Calu3 (cell line): ENCODE measurements around the gene PARVB. TPM values are rescaled to one million over a fixed set of nuclear protein-coding genes. Genes with fewer than 3 reads are reported as not detected.

ENCODE experiments used
- BruUV-seq: library from RNA; stranded (reverse); fragments of 400-500 nt; replicated peaks from 2 replicates; lab custom pipeline; 2021; lab: Mats Ljungman, UMichigan
- CTCF ChIA-PET: fragments of 300-600 bp; sonication (Branson Sonifier 250); formaldehyde crosslinking; loops from one replicate; lab custom pipeline; 2022; ENCODE audit warnings: antibody characterized with exemption; lab: Charles Lee
- DNase-seq: peaks from one replicate; pipeline ENCODE4 v3.0.0; 2022
- H3K27ac Mint-ChIP-seq: one replicate; pipeline ENCODE4 v1.8.0; 2022; ENCODE audit warnings: mixed read lengths; ENCODE audit not compliant: unreplicated experiment
- H3K27me3 Mint-ChIP-seq: one replicate; pipeline ENCODE4 v1.8.0; 2022; ENCODE audit warnings: mixed read lengths; ENCODE audit not compliant: unreplicated experiment
- H3K36me3 Mint-ChIP-seq: one replicate; pipeline ENCODE4 v1.8.0; 2022; ENCODE audit warnings: mild to moderate bottlenecking, moderate library complexity, mixed read lengths; ENCODE audit not compliant: insufficient read depth, unreplicated experiment
- H3K4me1 Mint-ChIP-seq: one replicate; pipeline ENCODE4 v1.8.0; 2022; ENCODE audit warnings: mild to moderate bottlenecking, low read depth, mixed read lengths; ENCODE audit not compliant: unreplicated experiment
- H3K4me3 Mint-ChIP-seq: one replicate; pipeline ENCODE4 v1.8.0; 2022; ENCODE audit warnings: mild to moderate bottlenecking, low read depth, moderate library complexity, mixed read lengths; ENCODE audit not compliant: unreplicated experiment
- H3K9me3 Mint-ChIP-seq: one replicate; pipeline ENCODE4 v1.8.0; 2022; ENCODE audit warnings: low read depth, mixed read lengths; ENCODE audit not compliant: unreplicated experiment
- CTCF ChIP-seq: fragments of 200-600 bp; IDR thresholded peaks from one replicate; pipeline ENCODE4 v1.8.0; 2022; ENCODE audit warnings: antibody characterized with exemption; ENCODE audit not compliant: unreplicated experiment
- intact Hi-C: fragments of 100-400 bp; cut with micrococcal nuclease; formaldehyde crosslinking; loops from one replicate; pipeline ENCODE4 v1.10.0; 2022; ENCODE audit not compliant: unreplicated experiment
- total RNA-seq: library from RNA; stranded (reverse); gene quantifications from 2 replicates; pipeline ENCODE4 v1.2.3, GENCODE V29; 2022

The PARVB gene
- total RNA-seq, 1 experiment from 2014 or later: 15.6 TPM

DNA sequence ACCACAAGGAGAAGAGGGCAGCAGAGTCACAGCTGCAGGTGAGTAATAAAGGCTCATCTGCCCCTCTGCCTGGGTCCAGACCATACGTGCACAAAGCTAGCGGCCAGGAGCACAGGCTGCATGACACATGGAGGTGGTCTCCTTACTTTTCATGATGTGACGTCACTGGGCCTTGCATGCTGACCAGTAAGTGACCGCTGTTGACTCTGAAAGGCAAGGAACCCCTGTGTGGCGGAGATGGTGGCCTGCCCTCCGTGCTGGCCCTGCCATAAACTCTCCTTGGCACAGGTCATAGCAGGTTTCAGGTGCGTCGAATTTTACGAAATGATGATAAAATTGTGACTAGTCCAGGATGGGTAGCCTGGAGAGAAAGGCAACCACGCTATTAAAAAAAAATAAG is 149.1 kb downstream of the PARVB start:
- Mint-ChIP-seq H3K36me3 (no peaks in the 10 kb centered on the region), H3K27ac (no peak overlapping the region), H3K27me3 (peaks cover 25% of the 10 kb centered on the region), H3K4me1 (no peaks in the 10 kb centered on the region), H3K9me3 (no peaks in the 10 kb centered on the region), H3K4me3 (no peak overlapping the region)
- no peak for TF ChIP-seq CTCF
- no peak for DNase-seq
- CTCF ChIA-PET: no interaction called here
- intact Hi-C loops: no loop called here
- no TSS peak for BruUV-seq

GRCh38 chr22:44175676-44176075 is 151.6 kb downstream of the PARVB start:
- no peak for TF ChIP-seq CTCF
- H3K27me3 Mint-ChIP-seq: peaks cover 51% of the 10 kb centered on the region
- no peaks in the 10 kb centered on the region for H3K9me3 Mint-ChIP-seq
- no peak overlapping the region for H3K4me3 Mint-ChIP-seq
- intact Hi-C loops: no loop called here
- H3K4me1 Mint-ChIP-seq: no peaks in the 10 kb centered on the region
- no peak overlapping the region for H3K27ac Mint-ChIP-seq
- no peaks in the 10 kb centered on the region for H3K36me3 Mint-ChIP-seq
- no peak for DNase-seq
- no TSS peak for BruUV-seq
- CTCF ChIA-PET: no interaction called here

DNA sequence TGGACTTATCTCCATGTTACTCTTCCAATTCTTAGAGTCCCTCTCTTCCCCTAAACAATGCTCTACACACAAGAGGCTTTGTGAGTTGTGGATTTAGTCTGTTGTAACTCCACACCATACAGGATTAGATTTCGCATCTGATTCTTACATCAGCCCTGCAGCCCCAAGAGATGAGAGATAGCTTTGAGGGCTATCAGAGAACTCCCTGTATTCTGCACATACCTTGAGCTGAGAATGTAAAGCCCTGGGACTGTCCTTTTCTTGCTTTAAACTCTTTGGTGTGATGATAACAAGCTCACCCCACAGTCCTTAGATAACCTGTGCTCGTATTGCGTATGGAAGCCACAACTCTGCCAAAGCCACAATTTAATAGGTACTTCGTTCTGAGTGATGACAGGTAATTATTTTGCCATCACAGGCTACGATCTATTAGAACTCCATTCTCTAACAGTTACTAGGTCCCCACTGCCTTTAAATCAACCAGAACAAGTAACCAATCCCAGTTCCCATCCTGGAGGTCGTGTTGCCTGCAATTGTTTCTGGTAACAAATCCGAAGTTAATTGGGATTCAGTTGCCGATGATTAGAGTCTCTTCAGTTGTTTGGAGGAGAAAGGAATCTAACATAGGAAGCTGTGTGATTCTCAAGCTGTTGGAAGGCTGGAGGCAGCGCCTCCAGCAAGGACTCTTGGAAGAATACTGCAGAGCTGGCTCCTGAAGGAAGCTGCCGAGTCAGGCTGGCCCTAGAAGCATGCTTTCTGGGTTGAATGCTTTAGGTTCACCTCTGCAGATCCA is 155.3 kb downstream of the PARVB start:
- intact Hi-C loops: no loop called here
- BruUV-seq: no TSS peak
- CTCF ChIA-PET: interaction anchor here (1.0 kb wide), 1 partner anchor 203 kb away, joined by 4 read pairs; no protein-coding TSS in a partner anchor
- Mint-ChIP-seq H3K36me3 (no peaks in the 10 kb centered on the region), H3K4me3 (no peak overlapping the region), H3K27ac (no peak overlapping the region), H3K9me3 (no peaks in the 10 kb centered on the region), H3K27me3 (peaks cover 86% of the 10 kb centered on the region), H3K4me1 (no peaks in the 10 kb centered on the region)
- DNase-seq: no peak
- no peak for TF ChIP-seq CTCF

- Mint-ChIP-seq H3K4me1 (no peaks in the 10 kb centered on the region), H3K27me3 (peaks cover 94% of the 10 kb centered on the region), H3K4me3 (no peak overlapping the region), H3K9me3 (no peaks in the 10 kb centered on the region), H3K36me3 (no peaks in the 10 kb centered on the region), H3K27ac (no peak overlapping the region)
- intact Hi-C loops: no loop called here
- no peak for DNase-seq
- TF ChIP-seq CTCF: no peak
- CTCF ChIA-PET: interaction anchor here (1.2 kb wide), 1 partner anchor 41 kb away, joined by 3 read pairs; no protein-coding TSS in a partner anchor
- BruUV-seq: no TSS peak
Observed at GRCh38 chr22:44179989-44180705, 156.0 kb downstream of the PARVB start.
